Loucy (cell line): ENCODE data around the gene MVP.

Experiments used
- EZH2phosphoT487 ChIP-seq: fragments of 200-600 bp; IDR thresholded peaks from 2 replicates; pipeline ENCODE4 v1.6.1; 2018; ENCODE audit warnings: antibody characterized with exemption, mild to moderate bottlenecking, moderate library complexity, borderline replicate concordance
- TF ChIP-seq, protein P1 (sequence below): fragments of 200-600 bp; sonication (generic); conservative IDR thresholded peaks from 2 replicates; pipeline ENCODE4 v1.5.1; 2014; ENCODE audit warnings: mild to moderate bottlenecking, antibody characterized with exemption, low read length

DNA sequence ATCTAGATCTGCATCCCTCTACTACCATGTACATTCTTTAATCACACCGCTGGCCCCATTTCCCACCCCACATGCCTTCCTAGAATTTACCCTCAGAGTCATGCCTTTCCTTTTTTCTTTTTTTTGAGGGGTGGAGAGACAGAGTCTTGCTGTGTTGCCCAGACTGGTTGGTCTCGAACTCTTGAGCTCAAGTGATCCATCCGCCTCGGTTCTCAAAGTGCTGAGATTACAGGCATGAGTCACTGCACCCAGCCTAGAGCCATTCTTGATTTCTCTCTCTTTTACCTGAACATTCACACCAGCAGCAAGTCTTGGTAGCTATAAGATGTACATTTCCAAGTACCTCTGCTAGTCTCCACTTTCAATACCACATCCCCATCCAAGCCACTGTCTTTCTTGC, 2.2 kb upstream of the MVP start:
- TF ChIP-seq, protein P1, sequence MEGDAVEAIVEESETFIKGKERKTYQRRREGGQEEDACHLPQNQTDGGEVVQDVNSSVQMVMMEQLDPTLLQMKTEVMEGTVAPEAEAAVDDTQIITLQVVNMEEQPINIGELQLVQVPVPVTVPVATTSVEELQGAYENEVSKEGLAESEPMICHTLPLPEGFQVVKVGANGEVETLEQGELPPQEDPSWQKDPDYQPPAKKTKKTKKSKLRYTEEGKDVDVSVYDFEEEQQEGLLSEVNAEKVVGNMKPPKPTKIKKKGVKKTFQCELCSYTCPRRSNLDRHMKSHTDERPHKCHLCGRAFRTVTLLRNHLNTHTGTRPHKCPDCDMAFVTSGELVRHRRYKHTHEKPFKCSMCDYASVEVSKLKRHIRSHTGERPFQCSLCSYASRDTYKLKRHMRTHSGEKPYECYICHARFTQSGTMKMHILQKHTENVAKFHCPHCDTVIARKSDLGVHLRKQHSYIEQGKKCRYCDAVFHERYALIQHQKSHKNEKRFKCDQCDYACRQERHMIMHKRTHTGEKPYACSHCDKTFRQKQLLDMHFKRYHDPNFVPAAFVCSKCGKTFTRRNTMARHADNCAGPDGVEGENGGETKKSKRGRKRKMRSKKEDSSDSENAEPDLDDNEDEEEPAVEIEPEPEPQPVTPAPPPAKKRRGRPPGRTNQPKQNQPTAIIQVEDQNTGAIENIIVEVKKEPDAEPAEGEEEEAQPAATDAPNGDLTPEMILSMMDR, result no peak
- TF ChIP-seq EZH2phosphoT487, result no peak
